K562 (cell line): Measurements from ENCODE around the gene GPC3. TPM values are rescaled to one million over a fixed set of nuclear protein-coding genes. Genes with fewer than 3 reads are reported as not detected.

Source experiments
- ATAC-seq: fragments of 200-7000 bp; cut with Tn5 transposase; 3 replicates; pipeline ENCODE4 v1.9.1; 2020; ENCODE audit warnings: moderate library complexity
- BruUV-seq: library from RNA; stranded (reverse); fragments of 400-500 nt; replicated peaks from 2 replicates; lab custom pipeline; 2021; lab: Mats Ljungman, UMichigan
- CTCF ChIA-PET: fragments of 300-600 bp; formaldehyde crosslinking; extraction: SDS; loops from one replicate; lab custom pipeline; 2021; ENCODE audit warnings: low intra/inter-chr PET ratio; lab: Yijun Ruan, JAX
- POLR2A ChIA-PET: fragments of 300-600, 350-650 bp; sonication (Branson Sonifier 250); formaldehyde crosslinking; extraction: SDS; loops from one replicate; lab custom pipeline; 2021; ENCODE audit warnings: antibody characterized with exemption, inconsistent platforms; lab: Yijun Ruan, JAX
- DNase-seq, 4 experiments: peaks; one replicate each; pipeline versions ENCODE4 v3.0.0 to v3.0.0-alpha.2; 2011 to 2018; ENCODE audit warnings: low spot score in 3 of 4, mixed read lengths in 3 of 4; ENCODE audit errors: extremely low read depth in 1 of 4
- FAIRE-seq: peaks from 2 replicates; lab custom pipeline; 2011; peaks lifted over from hg19 to GRCh38; lab: Jason Lieb, UNC
- H2AFZ ChIP-seq: 2 replicates; pipeline ENCODE4 v1.6.0; 2011; ENCODE audit warnings: low read depth, low read length, control low read depth, inconsistent platforms
- H3K27ac ChIP-seq: fragments of 200-600 bp; 3 replicates; pipeline ENCODE4 v1.8.0; 2011; ENCODE audit warnings: low read depth, mild to moderate bottlenecking, control low read depth, inconsistent platforms, low read length, moderate library complexity, mixed read lengths; ENCODE audit errors: extremely low read depth
- H3K27me3 ChIP-seq, 2 experiments: fragments of 300-600 bp in 1 of 2; 2 replicates in 1 of 2; 3 replicates in 1 of 2; pipeline versions ENCODE4 v1.6.0 to v1.8.0; 2011; ENCODE audit warnings: inconsistent platforms in 2 of 2, low read length in 2 of 2, mild to moderate bottlenecking in 1 of 2, mixed read lengths in 1 of 2, moderate library complexity in 1 of 2; ENCODE audit not compliant: control insufficient read depth in 2 of 2, insufficient read depth in 2 of 2
- H3K36me3 ChIP-seq: fragments of 300-600 bp; 3 replicates; pipeline ENCODE4 v1.8.0; 2011; ENCODE audit warnings: mild to moderate bottlenecking, low read length, inconsistent platforms; ENCODE audit not compliant: control insufficient read depth, insufficient read depth
- H3K4me1 ChIP-seq, 2 experiments: fragments of 200-600 bp in 1 of 2; replicated peaks in 1 of 2; 2 replicates in 1 of 2; 3 replicates in 1 of 2; pipeline versions ENCODE4 v1.5.1 to v1.8.0; 2011; ENCODE audit warnings: inconsistent platforms in 2 of 2, low read length in 2 of 2, mild to moderate bottlenecking in 1 of 2, mixed read lengths in 1 of 2, moderate library complexity in 1 of 2; ENCODE audit not compliant: control insufficient read depth in 2 of 2, insufficient read depth in 2 of 2
- H3K4me2 ChIP-seq: 2 replicates; pipeline ENCODE4 v1.6.1; 2011; ENCODE audit warnings: low read length, control low read depth, inconsistent platforms, mixed read lengths; ENCODE audit not compliant: insufficient read depth
- H3K4me3 ChIP-seq: fragments of 200-600 bp; sonication (generic), shearing (Covaris generic); 2 replicates; pipeline ENCODE4 v1.5.1; 2016; ENCODE audit warnings: control low read depth, inconsistent platforms
- H3K79me2 ChIP-seq: fragments of 200-600 bp; 3 replicates; pipeline ENCODE4 v1.8.0; 2011; ENCODE audit warnings: low read length, inconsistent platforms; ENCODE audit not compliant: control insufficient read depth, insufficient read depth
- H3K9ac ChIP-seq, 2 experiments: 2 replicates each; pipeline versions ENCODE4 v1.6.0 to v1.6.1; 2011; ENCODE audit warnings: low read depth in 2 of 2, low read length in 2 of 2, control low read depth in 1 of 2, inconsistent platforms in 1 of 2, mild to moderate bottlenecking in 1 of 2, mixed read lengths in 1 of 2; ENCODE audit not compliant: insufficient read depth in 1 of 2
- H3K9me1 ChIP-seq: one replicate; pipeline ENCODE4 v1.6.0; 2011; ENCODE audit warnings: inconsistent platforms, mild to moderate bottlenecking, low read length, moderate library complexity; ENCODE audit not compliant: control insufficient read depth, insufficient read depth
- H3K9me3 ChIP-seq: replicated peaks from 2 replicates; pipeline ENCODE4 v1.5.1; 2011; ENCODE audit warnings: low read depth, low read length, inconsistent platforms; ENCODE audit not compliant: control insufficient read depth, insufficient read depth
- H4K20me1 ChIP-seq: replicated peaks from 2 replicates; pipeline ENCODE4 v1.6.1; 2011; ENCODE audit warnings: low read length, inconsistent platforms, mixed read lengths; ENCODE audit not compliant: control insufficient read depth, insufficient read depth
- CEBPB ChIP-seq: fragments of 450-650 bp; IDR thresholded peaks from 2 replicates; pipeline ENCODE4 v1.6.1; 2016; ENCODE audit warnings: missing genetic modification characterization, missing compliant biosample characterization
- OTX1 ChIP-seq: fragments of 450-650 bp; formaldehyde crosslinking; IDR thresholded peaks from 2 replicates; pipeline ENCODE4 v1.4.0; 2022; ENCODE audit warnings: mild to moderate bottlenecking
- SOX6 ChIP-seq: fragments of 450-650 bp; IDR thresholded peaks from 2 replicates; pipeline ENCODE4 v1.6.1; 2014; ENCODE audit warnings: mild to moderate bottlenecking
- TSC22D4 ChIP-seq: fragments of 450-650 bp; IDR thresholded peaks from 2 replicates; pipeline ENCODE4 v1.6.1; 2016; ENCODE audit warnings: missing genetic modification characterization, missing biosample characterization, control low read depth
- ZBTB1 ChIP-seq: sonication (generic); formaldehyde crosslinking; IDR thresholded peaks from 2 replicates; pipeline ENCODE4 v1.8.1; 2023; ENCODE audit warnings: missing genetic modification reagents, low read depth, mild to moderate bottlenecking, borderline replicate concordance
- ZNF592 ChIP-seq: fragments of 450-650 bp; IDR thresholded peaks from 2 replicates; pipeline ENCODE4 v1.6.1; 2017; ENCODE audit warnings: antibody characterized with exemption, mild to moderate bottlenecking
- ZNF778 ChIP-seq: fragments of 450-650 bp; formaldehyde crosslinking; IDR thresholded peaks from 2 replicates; pipeline ENCODE4 v1.4.0; 2020; ENCODE audit warnings: mild to moderate bottlenecking, moderate library complexity
- WGBS: fragments of 100-300 bp; shearing (Covaris generic); methylation state at CpG from one replicate; pipeline ENCODE4 v1.1.6; 2016; ENCODE audit warnings: low coverage, mixed read lengths; ENCODE audit not compliant: insufficient coverage; ENCODE audit errors: missing lambda C conversion rate; 5-methylcytosine and 5-hydroxymethylcytosine counted together
- in situ Hi-C: fragments of 300-500 bp; cut with MboI; formaldehyde crosslinking; loops from 4 replicates; pipeline ENCODE4 v1.15.0; 2018; ENCODE audit warnings: inconsistent platforms, mixed read lengths
- intact Hi-C: fragments of 100-400 bp; cut with micrococcal nuclease; formaldehyde crosslinking; loops from 2 replicates; pipeline ENCODE4 v1.14.2; 2022
- polyA plus RNA-seq, 8 experiments: library from polyadenylated mRNA; depleted of rRNA in 4 of 8; stranded (reverse) in 5 of 8; unstranded in 3 of 8; fragments of >200 nt; fragmentation: Nextera tagmentation in 2 of 8; fragmentation: Illumina TruSeq in 1 of 8; extraction: Ambion mirVana in 2 of 8; extraction: Trizol in 1 of 8; gene quantifications; 2 replicates each; pipeline versions ENCODE4 v1.2.1 to v1.2.3, GENCODE V29; 2011 to 2014; ENCODE audit warnings: inconsistent platforms in 1 of 8, missing spikeins in 1 of 8
- total RNA-seq, 7 experiments: library from RNA; depleted of rRNA in 6 of 7; stranded (reverse); fragments of >200 nt in 6 of 7; fragmentation: Illumina TruSeq in 2 of 7; extraction: Trizol in 2 of 7; gene quantifications; 2 replicates each; pipeline versions ENCODE4 v1.2.1 to v1.2.3, GENCODE V29; 2011 to 2021; ENCODE audit warnings: low replicate concordance in 1 of 7

The GPC3 gene
- total and polyA plus RNA-seq, 9 of the 15 experiments (the other 6 are each of a cell fraction or from before 2014, with no cell fraction given): 0.42 TPM; not detected in 8

GRCh38 chrX:133574716-133575115 lies 410.7 kb downstream of the GPC3 start (continued):
- TF ChIP-seq OTX1 (no peak), ZNF592 (no peak), TSC22D4 (tag) (no peak), ZBTB1 (CRISPR knock-in tag) (no peak)

GRCh38 chrX:133570549-133570948 lies 414.8 kb downstream of the GPC3 start:
- no TSS peak for BruUV-seq
- ATAC-seq: no peak

More at GRCh38 chrX:133570549-133570948, 414.8 kb downstream of the GPC3 start:
- no peaks in the 10 kb centered on the region for H3K79me2 ChIP-seq
- CTCF ChIA-PET: no interaction called here
- in situ Hi-C loops (no loop called here), intact Hi-C loops (no loop called here)
- WGBS: 0% methylated on average over 1 of the region's 1 CpG
- H4K20me1 ChIP-seq: no peaks in the 10 kb centered on the region
- H3K9me1 ChIP-seq: no peaks in the 10 kb centered on the region
- H3K27ac ChIP-seq: no peak overlapping the region
- DNase-seq: no peak
- no peaks in the 10 kb centered on the region for H3K4me1 ChIP-seq
- H3K27me3 ChIP-seq: no peaks in the 10 kb centered on the region
- H3K4me3 ChIP-seq: no peak overlapping the region
- no peak overlapping the region for H3K9ac ChIP-seq
- TF ChIP-seq CEBPB (tag) (no peak), ZNF778 (no peak), SOX6 (no peak)
- no peak for FAIRE-seq
- H3K36me3 ChIP-seq: no peaks in the 10 kb centered on the region
- POLR2A ChIA-PET: interaction anchor here (0.6 to 0.7 kb wide), 2 partner anchors 9 to 1318 kb away, joined by 3 read pairs; no protein-coding TSS in a partner anchor
- H2AFZ ChIP-seq: no peak overlapping the region
- no peak overlapping the region for H3K4me2 ChIP-seq
- H3K9me3 ChIP-seq: no peaks in the 10 kb centered on the region
